Measurements from ENCODE around the gene FHIT.

- TF ChIP-seq CTCF (IDR thresholded peaks at IDR 0.05; ENCODE audit: insufficient read depth, low read length, poor library complexity, severe bottlenecking): no peak
- no peak for TF ChIP-seq EZH2phosphoT487 (conservative IDR thresholded peaks at IDR 0.05; ENCODE audit: low read length)
Observed at GRCh38 chr3:60932643-60933042, 318.6 kb downstream of the FHIT start.
